Activated CD4-positive, alpha-beta T cell treated with anti-CD3 and anti-CD28 coated beads for 36 hours (primary cell): ENCODE measurements around the gene MAGEA3. TPM values are rescaled to one million over a fixed set of nuclear protein-coding genes. Genes with fewer than 3 reads are reported as not detected.
"Not testable (repeated sequence)": the region's sequence is repeated elsewhere in the genome, so short reads cannot be mapped to it uniquely, and the experiment has no call there.

Source experiments
- ATAC-seq: fragments of 200-7000 bp; cut with Tn5 transposase; one replicate; pipeline ENCODE4 v1.10.0; 2021; ENCODE audit warnings: mild to moderate bottlenecking, moderate library complexity
- CTCF ChIA-PET: fragments of 350-600 bp; sonication (Branson Sonifier 250); formaldehyde crosslinking; loops from one replicate; lab custom pipeline; 2021; ENCODE audit warnings: antibody characterized with exemption; lab: Charles Lee
- POLR2A ChIA-PET: fragments of 350-600 bp; sonication (Branson Sonifier 250); formaldehyde crosslinking; loops from one replicate; lab custom pipeline; 2021; ENCODE audit warnings: antibody characterized with exemption, inconsistent platforms; lab: Charles Lee
- DNase-seq: peaks from one replicate; pipeline ENCODE4 v3.0.0-alpha.2; 2020
- H3K27ac Mint-ChIP-seq: one replicate; pipeline ENCODE4 v1.8.0; 2021; ENCODE audit warnings: mixed read lengths
- H3K27me3 Mint-ChIP-seq: one replicate; pipeline ENCODE4 v1.8.0; 2021; ENCODE audit warnings: mixed read lengths
- H3K36me3 Mint-ChIP-seq: one replicate; pipeline ENCODE4 v1.8.0; 2021; ENCODE audit warnings: low read depth, mixed read lengths
- H3K4me1 Mint-ChIP-seq: one replicate; pipeline ENCODE4 v1.8.0; 2021; ENCODE audit warnings: mixed read lengths
- H3K4me3 Mint-ChIP-seq: one replicate; pipeline ENCODE4 v1.8.0; 2021; ENCODE audit warnings: mild to moderate bottlenecking, moderate library complexity, mixed read lengths
- H3K9me3 Mint-ChIP-seq: one replicate; pipeline ENCODE4 v1.8.0; 2021; ENCODE audit warnings: low read depth, mixed read lengths
- intact Hi-C, 2 experiments: fragments of 100-400 bp; cut with DNase I in 1 of 2; cut with micrococcal nuclease in 1 of 2; formaldehyde crosslinking; loops; one replicate each; pipeline versions ENCODE4 v1.14.2 to v1.15.1; 2022 to 2024; cut with DNase I, micrococcal nuclease
- total RNA-seq, 2 experiments: library from RNA; stranded (reverse); gene quantifications; one replicate each; pipeline ENCODE4 v1.2.3, GENCODE V29; 2021

MAGEA3 gene
- total RNA-seq, 2 experiments from 2014 or later = not detected

DNA sequence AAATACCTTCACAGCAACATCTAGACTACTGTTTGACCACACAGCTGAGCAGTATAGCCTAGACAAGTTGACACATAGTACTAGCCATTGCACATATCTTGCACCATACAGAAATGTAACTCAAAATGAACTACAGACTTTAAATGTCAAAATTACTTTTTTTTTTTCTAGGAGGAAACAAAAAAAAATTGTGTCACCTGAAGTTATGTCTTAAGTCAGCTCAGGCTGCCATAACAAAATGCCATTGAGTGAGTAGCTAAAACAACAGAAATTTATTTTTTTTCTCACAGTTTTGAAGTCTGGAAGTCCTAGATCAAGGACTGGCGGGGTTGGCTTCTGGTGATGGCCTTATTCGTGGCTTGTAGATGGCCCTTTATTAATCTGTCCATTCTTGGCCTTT, 10.6 kb downstream of the MAGEA3 start, which contains the start of gene CSAG2:
TSS of gene CSAG2 (minus strand) at position 101 of the 400 bp plus-strand sequence. CDS start 161 bp downstream, outside the sequence.
- H3K4me3 Mint-ChIP-seq, H3K36me3 Mint-ChIP-seq, CTCF ChIA-PET, H3K9me3 Mint-ChIP-seq, intact Hi-C loops, ATAC-seq, POLR2A ChIA-PET, DNase-seq, H3K27ac Mint-ChIP-seq, H3K27me3 Mint-ChIP-seq, H3K4me1 Mint-ChIP-seq: not testable (repeated sequence)

- CTCF ChIA-PET, POLR2A ChIA-PET, H3K27me3 Mint-ChIP-seq, DNase-seq, H3K36me3 Mint-ChIP-seq, intact Hi-C loops, ATAC-seq, H3K4me3 Mint-ChIP-seq, H3K4me1 Mint-ChIP-seq, H3K27ac Mint-ChIP-seq, H3K9me3 Mint-ChIP-seq: not testable (repeated sequence)
Measured at GRCh38 chrX:152713195-152713594, 14.6 kb downstream of the MAGEA3 start.

- ATAC-seq, H3K4me3 Mint-ChIP-seq, DNase-seq, H3K4me1 Mint-ChIP-seq, H3K27me3 Mint-ChIP-seq, H3K36me3 Mint-ChIP-seq, CTCF ChIA-PET, intact Hi-C loops, H3K9me3 Mint-ChIP-seq, POLR2A ChIA-PET, H3K27ac Mint-ChIP-seq: not testable (repeated sequence)
Measured at GRCh38 chrX:152713815-152714787, 15.5 kb downstream of the MAGEA3 start, which contains the start of gene MAGEA2B. TSS of gene MAGEA2B (plus strand) at chrX:152714628. CDS start at chrX:152717107, 2,479 bp downstream.

- intact Hi-C loops = no loop called here
- peaks cover 2% of the 10 kb centered on the region for H3K27me3 Mint-ChIP-seq
- H3K9me3 Mint-ChIP-seq = no peaks in the 10 kb centered on the region
- H3K4me1 Mint-ChIP-seq = no peaks in the 10 kb centered on the region
- DNase-seq (no peak), ATAC-seq (no peak)
- ChIA-PET POLR2A (no interaction called here), CTCF (no interaction called here)
- H3K4me3 Mint-ChIP-seq = no peak overlapping the region
- no peak overlapping the region for H3K27ac Mint-ChIP-seq
- H3K36me3 Mint-ChIP-seq = no peaks in the 10 kb centered on the region
Measured at GRCh38 chrX:152725409-152725808, 26.8 kb downstream of the MAGEA3 start.

DNA sequence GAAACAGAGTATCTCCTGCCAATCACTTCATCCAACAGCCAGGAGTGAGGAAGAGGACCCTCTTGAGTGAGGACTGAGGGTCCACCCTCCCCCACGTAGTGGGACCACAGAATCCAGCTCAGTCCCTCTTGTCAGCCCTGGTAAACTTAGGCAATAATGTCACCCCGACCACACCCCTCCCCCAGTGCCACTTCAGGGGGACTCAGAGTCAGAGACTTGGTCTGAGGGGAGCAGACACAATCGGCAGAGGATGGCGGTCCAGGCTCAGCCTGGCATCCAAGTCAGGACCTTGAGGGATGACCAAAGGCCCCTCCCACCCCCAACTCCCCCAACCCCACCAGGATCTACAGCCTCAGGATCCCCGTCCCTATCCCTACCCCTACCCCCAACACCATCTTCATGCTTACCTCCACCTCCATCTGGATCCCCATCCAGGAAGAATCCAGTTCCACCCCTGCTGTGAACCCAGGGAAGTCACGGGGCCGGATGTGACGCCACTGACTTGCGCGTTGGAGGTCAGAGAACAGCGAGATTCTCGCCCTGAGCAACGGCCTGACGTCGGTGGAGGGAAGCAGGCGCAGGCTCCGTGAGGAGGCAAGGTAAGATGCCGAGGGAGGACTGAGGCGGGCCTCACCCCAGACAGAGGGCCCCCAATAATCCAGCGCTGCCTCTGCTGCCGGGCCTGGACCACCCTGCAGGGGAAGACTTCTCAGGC, 34.8 kb downstream of the MAGEA3 start, which contains the start of the genes CSAG1 and MAGEA12:
TSS of gene CSAG1 (minus strand) at position 461 of the 715 bp plus-strand sequence. CDS start 1,261 bp downstream, outside the sequence.
TSS of gene MAGEA12 (plus strand) at position 497 of the 715 bp plus-strand sequence. CDS start 2,405 bp downstream, outside the sequence.
- H3K9me3 Mint-ChIP-seq = no peaks in the 10 kb centered on the region
- no peak within 1 kb of the TSS for H3K27ac Mint-ChIP-seq
- CTCF ChIA-PET = no interaction called here
- H3K36me3 Mint-ChIP-seq = no peaks in the 10 kb centered on the region
- H3K4me1 Mint-ChIP-seq = no peaks in the 10 kb centered on the region
- no peak for DNase-seq
- no peaks in the 10 kb centered on the region for H3K27me3 Mint-ChIP-seq
- intact Hi-C loops = no loop called here
- H3K4me3 Mint-ChIP-seq = no peak within 1 kb of the TSS
- ATAC-seq = no peak
- POLR2A ChIA-PET = no interaction called here

DNA sequence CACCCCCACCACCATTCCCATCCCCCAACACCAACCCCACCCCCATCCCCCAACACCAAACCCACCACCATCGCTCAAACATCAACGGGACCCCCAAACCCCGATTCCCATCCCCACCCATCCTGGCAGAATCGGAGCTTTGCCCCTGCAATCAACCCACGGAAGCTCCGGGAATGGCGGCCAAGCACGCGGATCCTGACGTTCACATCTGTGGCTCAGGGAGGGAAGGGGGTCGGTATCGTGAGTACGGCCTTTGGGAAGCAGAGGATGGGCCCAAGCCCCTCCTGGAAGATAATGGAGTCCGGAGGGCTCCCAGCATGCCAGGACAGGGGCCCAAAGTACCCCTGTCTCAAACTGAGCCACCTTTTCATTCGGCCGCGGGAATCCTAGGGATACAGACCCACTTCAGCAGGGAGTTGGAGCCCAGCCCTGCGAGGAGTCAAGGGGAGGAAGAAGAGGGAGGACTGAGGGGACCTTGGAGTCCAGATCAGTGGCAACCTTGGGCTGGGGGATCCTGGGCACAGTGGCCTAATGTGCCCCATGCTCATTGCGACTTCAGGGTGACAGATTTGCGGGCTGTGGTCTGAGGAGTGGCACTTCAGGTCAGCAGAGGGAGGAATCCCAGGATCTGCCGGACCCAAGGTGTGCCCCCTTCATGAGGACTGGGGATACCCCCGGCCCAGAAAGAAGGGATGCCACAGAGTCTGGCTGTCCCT, 35.7 kb downstream of the MAGEA3 start:
- H3K27me3 Mint-ChIP-seq, ATAC-seq, intact Hi-C loops, H3K4me1 Mint-ChIP-seq, POLR2A ChIA-PET, H3K27ac Mint-ChIP-seq, DNase-seq, H3K9me3 Mint-ChIP-seq, H3K4me3 Mint-ChIP-seq, H3K36me3 Mint-ChIP-seq, CTCF ChIA-PET: not testable (repeated sequence)

DNA sequence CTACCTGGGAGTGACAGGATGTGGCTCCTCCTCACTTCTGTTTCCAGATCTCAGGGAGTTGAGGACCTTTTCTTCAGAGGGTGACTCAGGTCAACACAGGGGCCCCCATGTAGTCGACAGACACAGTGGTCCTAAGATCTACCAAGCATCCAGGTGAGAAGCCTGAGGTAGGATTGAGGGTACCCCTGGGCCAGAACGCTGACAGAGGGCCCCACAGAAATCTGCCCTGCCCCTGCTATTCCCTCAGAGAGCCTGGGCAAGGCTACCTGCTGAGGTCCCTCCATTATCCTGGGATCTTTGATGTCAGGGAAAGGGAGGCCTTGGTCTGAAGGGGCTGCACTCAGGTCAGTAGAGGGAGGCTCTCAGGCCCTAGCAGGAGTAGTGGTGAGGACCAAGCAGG, 36.5 kb downstream of the MAGEA3 start:
- CTCF ChIA-PET = no interaction called here
- H3K9me3 Mint-ChIP-seq = no peaks in the 10 kb centered on the region
- no peak overlapping the region for H3K4me3 Mint-ChIP-seq
- no peak overlapping the region for H3K27ac Mint-ChIP-seq
- POLR2A ChIA-PET = no interaction called here
- H3K36me3 Mint-ChIP-seq = no peaks in the 10 kb centered on the region
- intact Hi-C loops = no loop called here
- no peaks in the 10 kb centered on the region for H3K4me1 Mint-ChIP-seq
- DNase-seq (no peak), ATAC-seq (no peak)
- H3K27me3 Mint-ChIP-seq = no peaks in the 10 kb centered on the region

DNA sequence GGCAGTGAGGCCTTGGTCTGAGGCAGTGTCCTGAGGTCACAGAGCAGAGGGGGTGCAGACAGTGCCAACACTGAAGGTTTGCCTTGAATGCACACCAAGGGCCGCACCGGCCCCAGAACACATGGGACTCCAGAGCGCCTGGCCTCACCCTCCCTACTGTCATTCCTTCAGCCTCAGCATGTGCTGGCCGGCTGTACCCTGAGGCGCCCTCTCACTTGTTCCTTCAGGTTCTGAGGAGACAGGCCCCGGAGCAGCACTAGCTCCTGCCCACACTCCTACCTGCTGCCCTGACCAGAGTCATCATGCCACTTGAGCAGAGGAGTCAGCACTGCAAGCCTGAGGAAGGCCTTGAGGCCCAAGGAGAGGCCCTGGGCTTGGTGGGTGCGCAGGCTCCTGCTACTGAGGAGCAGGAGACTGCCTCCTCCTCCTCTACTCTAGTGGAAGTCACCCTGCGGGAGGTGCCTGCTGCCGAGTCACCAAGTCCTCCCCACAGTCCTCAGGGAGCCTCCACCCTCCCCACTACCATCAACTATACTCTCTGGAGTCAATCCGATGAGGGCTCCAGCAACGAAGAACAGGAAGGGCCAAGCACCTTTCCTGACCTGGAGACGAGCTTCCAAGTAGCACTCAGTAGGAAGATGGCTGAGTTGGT, 37.4 kb downstream of the MAGEA3 start:
- ATAC-seq (no peak), DNase-seq (no peak)
- Mint-ChIP-seq H3K36me3 (no peaks in the 10 kb centered on the region), H3K4me3 (no peak overlapping the region), H3K27me3 (no peaks in the 10 kb centered on the region), H3K27ac (no peak overlapping the region), H3K4me1 (no peaks in the 10 kb centered on the region), H3K9me3 (no peaks in the 10 kb centered on the region)
- POLR2A ChIA-PET = no interaction called here
- intact Hi-C loops = no loop called here
- CTCF ChIA-PET = no interaction called here

DNA sequence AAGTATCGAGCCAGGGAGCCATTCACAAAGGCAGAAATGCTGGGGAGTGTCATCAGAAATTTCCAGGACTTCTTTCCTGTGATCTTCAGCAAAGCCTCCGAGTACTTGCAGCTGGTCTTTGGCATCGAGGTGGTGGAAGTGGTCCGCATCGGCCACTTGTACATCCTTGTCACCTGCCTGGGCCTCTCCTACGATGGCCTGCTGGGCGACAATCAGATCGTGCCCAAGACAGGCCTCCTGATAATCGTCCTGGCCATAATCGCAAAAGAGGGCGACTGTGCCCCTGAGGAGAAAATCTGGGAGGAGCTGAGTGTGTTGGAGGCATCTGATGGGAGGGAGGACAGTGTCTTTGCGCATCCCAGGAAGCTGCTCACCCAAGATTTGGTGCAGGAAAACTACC, 37.9 kb downstream of the MAGEA3 start:
- ATAC-seq, H3K27me3 Mint-ChIP-seq, H3K27ac Mint-ChIP-seq, H3K4me3 Mint-ChIP-seq, H3K36me3 Mint-ChIP-seq, H3K4me1 Mint-ChIP-seq, POLR2A ChIA-PET, intact Hi-C loops, DNase-seq, CTCF ChIA-PET, H3K9me3 Mint-ChIP-seq: not testable (repeated sequence)

DNA sequence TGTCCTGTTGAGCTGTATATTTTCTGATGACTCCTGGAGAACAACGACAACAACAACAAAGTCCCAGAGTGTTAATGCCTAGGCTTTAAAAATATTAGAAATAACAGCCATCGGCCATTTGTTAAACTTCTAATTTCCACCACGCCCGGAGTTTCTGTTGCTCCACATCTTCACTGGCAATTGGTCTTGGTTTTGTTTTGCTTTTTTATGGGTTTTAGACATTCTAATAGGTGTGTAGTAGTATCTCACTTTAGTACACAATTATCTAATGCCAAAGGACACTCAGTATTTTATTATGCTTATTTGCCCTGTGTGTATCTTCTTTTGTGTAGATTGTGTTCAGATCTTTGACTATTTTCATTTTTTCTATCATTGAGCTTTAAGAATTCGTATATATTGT, 40.0 kb downstream of the MAGEA3 start:
- Mint-ChIP-seq H3K4me3 (no peak overlapping the region), H3K4me1 (no peaks in the 10 kb centered on the region), H3K36me3 (no peaks in the 10 kb centered on the region), H3K27ac (no peak overlapping the region), H3K27me3 (no peaks in the 10 kb centered on the region), H3K9me3 (no peaks in the 10 kb centered on the region)
- ChIA-PET POLR2A (no interaction called here), CTCF (no interaction called here)
- intact Hi-C loops = no loop called here
- no peak for ATAC-seq
- no peak for DNase-seq
